HL-60 (cell line): ENCODE results near the gene KLHDC3.
"Not testable (repeated sequence)": the region's sequence is repeated elsewhere in the genome, so short reads cannot be mapped to it uniquely, and the experiment has no call there.

Source experiments
- DNase-seq, 2 experiments: peaks; one replicate each; pipeline ENCODE4 v3.0.0-alpha.2; 2010 to 2020; ENCODE audit warnings: low read depth in 1 of 2, low spot score in 1 of 2
- H3K27ac ChIP-seq: fragments of 250-450 bp; sonication (Bioruptor Pico); replicated peaks from 2 replicates; pipeline ENCODE4 v1.5.1; 2020; ENCODE audit warnings: mild to moderate bottlenecking, moderate library complexity
- H3K27me3 ChIP-seq: fragments of 250-450 bp; sonication (Bioruptor Pico); 2 replicates; pipeline ENCODE4 v1.5.1; 2021; ENCODE audit warnings: mild to moderate bottlenecking, moderate library complexity; ENCODE audit not compliant: insufficient read depth, poor library complexity, severe bottlenecking
- H3K4me3 ChIP-seq: replicated peaks from 2 replicates; pipeline ENCODE4 v1.5.1; 2011; ENCODE audit warnings: mild to moderate bottlenecking, control low read depth, low read length; ENCODE audit not compliant: insufficient read depth
- CTCF ChIP-seq: IDR thresholded peaks from one replicate; pipeline ENCODE4 v1.5.1; 2011; ENCODE audit warnings: low read length, control low read depth, inconsistent platforms; ENCODE audit not compliant: insufficient read depth
- GABPA ChIP-seq: IDR thresholded peaks from 2 replicates; pipeline ENCODE4 v1.6.1; 2012; ENCODE audit warnings: low read depth
- POLR2AphosphoS5 ChIP-seq: IDR thresholded peaks from 2 replicates; pipeline ENCODE4 v1.6.1; 2012; ENCODE audit warnings: low read depth
- REST ChIP-seq: IDR thresholded peaks from 2 replicates; pipeline ENCODE4 v1.6.1; 2012; ENCODE audit warnings: low read depth; ENCODE audit not compliant: insufficient replicate concordance
- SPI1 ChIP-seq: IDR thresholded peaks from 2 replicates; pipeline ENCODE4 v1.6.1; 2012; ENCODE audit warnings: low read depth, mild to moderate bottlenecking, borderline replicate concordance

Gene KLHDC3

GRCh38 chr6:43038727-43039126 is 24.7 kb downstream of the KLHDC3 start:
- no peak for TF ChIP-seq SPI1
- TF ChIP-seq POLR2AphosphoS5, result no peak
- TF ChIP-seq REST, result no peak
- TF ChIP-seq GABPA, result no peak
- no peak for TF ChIP-seq CTCF
- no peaks in the 10 kb centered on the region for H3K27me3 ChIP-seq
- H3K27ac ChIP-seq, result no peak overlapping the region
- DNase-seq, result no peak
- H3K4me3 ChIP-seq, result no peak overlapping the region

- H3K4me3 ChIP-seq, result no peak overlapping the region
- DNase-seq, result no peak
- TF ChIP-seq REST (no peak), SPI1 (no peak), POLR2AphosphoS5 (no peak), GABPA (no peak), CTCF (no peak)
- H3K27ac ChIP-seq, result no peak overlapping the region
- H3K27me3 ChIP-seq, result no peaks in the 10 kb centered on the region
These were observed 26.7 kb downstream of the KLHDC3 start for GRCh38 chr6:43040542-43041257.

- not testable (repeated sequence) for H3K4me3 ChIP-seq, H3K27me3 ChIP-seq, DNase-seq, H3K27ac ChIP-seq
These were observed 27.4 kb downstream of the KLHDC3 start for GRCh38 chr6:43041475-43041874.

- no peak for TF ChIP-seq REST
- TF ChIP-seq POLR2AphosphoS5, result no peak
- no peak for TF ChIP-seq CTCF
- no peak for TF ChIP-seq GABPA
- no peak for TF ChIP-seq SPI1
- H3K27ac ChIP-seq, result no peak overlapping the region
- H3K4me3 ChIP-seq, result no peak overlapping the region
- DNase-seq, result no peak
- no peaks in the 10 kb centered on the region for H3K27me3 ChIP-seq
These were observed 29.3 kb downstream of the KLHDC3 start for GRCh38 chr6:43043310-43043709.
